Muscle of leg (tissue), 11 donors: ENCODE data around the gene GGA3. TPM values are rescaled to one million over a fixed set of nuclear protein-coding genes. Genes with fewer than 3 reads are reported as not detected.
A peak's percentile ranks its signal among the peaks of the same experiment; 100 is the strongest.
"Not testable (repeated sequence)": the region's sequence is repeated elsewhere in the genome, so short reads cannot be mapped to it uniquely, and the experiment has no call there.

Experiments used
- DNase-seq: peaks from one replicate; pipeline ENCODE4 v3.0.0; 2013
- H3K27ac ChIP-seq: one replicate; pipeline ENCODE4 v1.5.1; 2013; ENCODE audit warnings: mild to moderate bottlenecking, low read length, control low read depth
- H3K27me3 ChIP-seq: one replicate; pipeline ENCODE4 v1.6.1; 2013; ENCODE audit warnings: low read length; ENCODE audit not compliant: control insufficient read depth, insufficient read depth
- H3K36me3 ChIP-seq: one replicate; pipeline ENCODE4 v1.6.1; 2013; ENCODE audit warnings: low read length; ENCODE audit not compliant: control insufficient read depth, insufficient read depth
- H3K4me1 ChIP-seq: one replicate; pipeline ENCODE4 v1.6.1; 2013; ENCODE audit warnings: low read length; ENCODE audit not compliant: control insufficient read depth, insufficient read depth
- H3K4me3 ChIP-seq: one replicate; pipeline ENCODE4 v1.5.1; 2013; ENCODE audit warnings: low read length, control low read depth
- H3K9me3 ChIP-seq: replicated peaks from 2 replicates; pipeline ENCODE4 v1.6.1; 2013; ENCODE audit warnings: low read depth, low read length; ENCODE audit not compliant: control insufficient read depth
- WGBS: methylation state at CpG from one replicate; pipeline ENCODE4 v1.1.5; 2013; ENCODE audit warnings: missing lambda C conversion rate; ENCODE audit not compliant: insufficient coverage; 5-methylcytosine and 5-hydroxymethylcytosine counted together
- polyA plus RNA-seq, 8 donors: library from polyadenylated mRNA; unstranded; fragments of 120-200 nt; gene quantifications; one replicate each; pipeline versions ENCODE4 v1.2.1 to v1.2.3, GENCODE V29; 2013; ENCODE audit warnings: inconsistent platforms in 1 of 8, low replicate concordance in 1 of 8; ENCODE audit not compliant: insufficient read length in 8 of 8, insufficient read depth in 1 of 8
- total RNA-seq: library from RNA; stranded (reverse); fragments of 120-200 nt; gene quantifications from one replicate; pipeline ENCODE4 v1.2.4, GENCODE V29; 2013

Gene GGA3
- total and polyA plus RNA-seq, 9 donors = 13.3 to 35.9 (median 29.7) TPM

GRCh38 chr17:75219815-75220214 is 41.6 kb downstream of the GGA3 start:
- DNase-seq = no peak
- H3K36me3 ChIP-seq = peaks cover 66% of the 10 kb centered on the region
- no peak overlapping the region for H3K4me3 ChIP-seq
- no peaks in the 10 kb centered on the region for H3K4me1 ChIP-seq
- no peaks in the 10 kb centered on the region for H3K27me3 ChIP-seq
- WGBS = no CpG with 5 or more reads among the region's 3 CpGs
- H3K27ac ChIP-seq = no peak overlapping the region
- H3K9me3 ChIP-seq = no peaks in the 10 kb centered on the region

- no peaks in the 10 kb centered on the region for H3K4me1 ChIP-seq
- no peak for DNase-seq
- no peak overlapping the region for H3K27ac ChIP-seq
- H3K4me3 ChIP-seq = no peak overlapping the region
- no peaks in the 10 kb centered on the region for H3K27me3 ChIP-seq
- H3K9me3 ChIP-seq = no peaks in the 10 kb centered on the region
- H3K36me3 ChIP-seq = peaks cover 70% of the 10 kb centered on the region
- 83% methylated on average over 1 of the region's 6 CpGs for WGBS
Observed at GRCh38 chr17:75218131-75218530, 43.3 kb downstream of the GGA3 start.

- Histone ChIP-seq H3K4me1 (peaks cover 11% of the 10 kb centered on the region), H3K27me3 (no peaks in the 10 kb centered on the region), H3K27ac (no peak overlapping the region), H3K4me3 (no peak overlapping the region), H3K9me3 (no peaks in the 10 kb centered on the region), H3K36me3 (peaks cover 37% of the 10 kb centered on the region)
- 75% methylated on average over 2 of the region's 3 CpGs for WGBS
- DNase-seq = no peak
Observed at GRCh38 chr17:75209061-75209460, 52.3 kb downstream of the GGA3 start.

- Histone ChIP-seq H3K27ac (no peak overlapping the region), H3K36me3 (peaks cover 31% of the 10 kb centered on the region), H3K4me1 (peaks cover 11% of the 10 kb centered on the region), H3K27me3 (no peaks in the 10 kb centered on the region), H3K4me3 (no peak overlapping the region), H3K9me3 (no peaks in the 10 kb centered on the region)
- 80% methylated on average over 1 of the region's 9 CpGs for WGBS
- DNase-seq = no peak
Observed at GRCh38 chr17:75208161-75208560, 53.2 kb downstream of the GGA3 start.

- Histone ChIP-seq H3K27me3 (no peaks in the 10 kb centered on the region), H3K27ac (no peak overlapping the region), H3K4me1 (peaks cover 11% of the 10 kb centered on the region), H3K4me3 (no peak overlapping the region), H3K9me3 (no peaks in the 10 kb centered on the region), H3K36me3 (peaks cover 27% of the 10 kb centered on the region)
- no peak for DNase-seq
- WGBS = 88% methylated on average over 5 of the region's 12 CpGs
Observed at GRCh38 chr17:75207760-75208159, 53.6 kb downstream of the GGA3 start.

GRCh38 chr17:75207050-75207407 is 54.4 kb downstream of the GGA3 start:
- not testable (repeated sequence) for H3K4me3 ChIP-seq, H3K27me3 ChIP-seq, DNase-seq, H3K27ac ChIP-seq, H3K9me3 ChIP-seq
- peaks cover 22% of the 10 kb centered on the region for H3K36me3 ChIP-seq
- 74% methylated on average over 2 of the region's 8 CpGs for WGBS
- H3K4me1 ChIP-seq = peaks cover 11% of the 10 kb centered on the region

- Histone ChIP-seq H3K36me3 (peaks cover 16% of the 10 kb centered on the region), H3K4me3 (peak overlapping the region; percentile 88), H3K4me1 (peaks cover 11% of the 10 kb centered on the region), H3K27me3 (no peaks in the 10 kb centered on the region), H3K27ac (peak overlapping the region; percentile 99), H3K9me3 (no peaks in the 10 kb centered on the region)
- peak; percentile 22 for DNase-seq
- whole genome bisulfite sequencing = 0% methylated on average over 19 of the region's 22 CpGs
Observed at GRCh38 chr17:75205793-75206163, 55.6 kb downstream of the GGA3 start.

GRCh38 chr17:75205037-75205792 is 56.2 kb downstream of the GGA3 start, which contains the start of gene NUP85:
TSS of gene NUP85 (plus strand) at chr17:75205679. CDS start at chr17:75205762, 83 bp downstream.
- WGBS = 0% methylated on average over 56 of the region's 57 CpGs
- Histone ChIP-seq H3K36me3 (peaks cover 12% of the 10 kb centered on the region), H3K9me3 (no peaks in the 10 kb centered on the region), H3K4me3 (peak within 1 kb of the TSS; percentile 88), H3K27ac (peak within 1 kb of the TSS; percentile 99), H3K27me3 (no peaks in the 10 kb centered on the region), H3K4me1 (peaks cover 11% of the 10 kb centered on the region)
- DNase-seq = peak; percentile 96

GRCh38 chr17:75199886-75200618 is 61.4 kb downstream of the GGA3 start:
- WGBS = 71% methylated on average over 3 of the region's 6 CpGs
- DNase-seq = no peak
- no peaks in the 10 kb centered on the region for H3K36me3 ChIP-seq
- peaks cover 7% of the 10 kb centered on the region for H3K4me1 ChIP-seq
- H3K4me3 ChIP-seq = no peak overlapping the region
- H3K27me3 ChIP-seq = no peaks in the 10 kb centered on the region
- no peaks in the 10 kb centered on the region for H3K9me3 ChIP-seq
- H3K27ac ChIP-seq = no peak overlapping the region

- Histone ChIP-seq H3K4me1 (no peaks in the 10 kb centered on the region), H3K36me3 (no peaks in the 10 kb centered on the region), H3K27me3 (no peaks in the 10 kb centered on the region), H3K27ac (no peak overlapping the region), H3K9me3 (no peaks in the 10 kb centered on the region), H3K4me3 (no peak overlapping the region)
- WGBS = 60% methylated on average over 1 of the region's 5 CpGs
- DNase-seq = no peak
Observed at GRCh38 chr17:75194879-75195278, 66.5 kb downstream of the GGA3 start.
